Smooth muscle cell (in vitro differentiated cells): Measurements from ENCODE around the gene FOXQ1. TPM values are rescaled to one million over a fixed set of nuclear protein-coding genes. Genes with fewer than 3 reads are reported as not detected.

Source experiments
- DNase-seq: peaks from one replicate; lab custom pipeline; 2025; ENCODE audit not compliant: unreplicated experiment; lab: John Stamatoyannopoulos, UW
- H2AFZ ChIP-seq: fragments of 200-600 bp; sonication (generic); 2 replicates; pipeline ENCODE4 v1.6.0; 2016; ENCODE audit warnings: antibody characterized with exemption, low read depth, mild to moderate bottlenecking
- H3F3A ChIP-seq: fragments of 200-600 bp; sonication (generic); 2 replicates; pipeline ENCODE4 v1.6.0; 2017; ENCODE audit warnings: antibody characterized with exemption, low read depth
- H3K27ac ChIP-seq: fragments of 200-600 bp; sonication (generic); 2 replicates; pipeline ENCODE4 v1.5.1; 2016; ENCODE audit warnings: low read depth, mild to moderate bottlenecking
- H3K27me3 ChIP-seq: fragments of 200-600 bp; sonication (generic); 2 replicates; pipeline ENCODE4 v1.6.1; 2016; ENCODE audit warnings: low read depth, mild to moderate bottlenecking
- H3K36me3 ChIP-seq: fragments of 200-600 bp; sonication (generic); 2 replicates; pipeline ENCODE4 v1.5.1; 2016; ENCODE audit warnings: low read depth
- H3K4me1 ChIP-seq: fragments of 200-600 bp; sonication (generic); 2 replicates; pipeline ENCODE4 v1.5.1; 2016; ENCODE audit warnings: low read depth
- H3K4me2 ChIP-seq: fragments of 200-600 bp; sonication (generic); 2 replicates; pipeline ENCODE4 v1.6.0; 2016; ENCODE audit warnings: mild to moderate bottlenecking
- H3K4me3 ChIP-seq: fragments of 200-600 bp; sonication (generic); 2 replicates; pipeline ENCODE4 v1.5.1; 2016; ENCODE audit warnings: mild to moderate bottlenecking
- H3K79me2 ChIP-seq: fragments of 200-600 bp; sonication (generic); 2 replicates; pipeline ENCODE4 v1.6.0; 2016; ENCODE audit warnings: low read depth, mild to moderate bottlenecking
- H3K9ac ChIP-seq: fragments of 200-600 bp; sonication (generic); 2 replicates; pipeline ENCODE4 v1.6.0; 2016; ENCODE audit warnings: low read depth
- H3K9me3 ChIP-seq: fragments of 200-600 bp; sonication (generic); replicated peaks from 2 replicates; pipeline ENCODE4 v1.5.1; 2016; ENCODE audit warnings: low read depth
- H4K20me1 ChIP-seq: fragments of 200-600 bp; sonication (generic); 2 replicates; pipeline ENCODE4 v1.6.0; 2016; ENCODE audit warnings: low read depth
- WGBS: methylation state at CpG from one replicate; pipeline ENCODE4 v1.1.7; 2016; ENCODE audit warnings: low lambda C conversion rate; 5-methylcytosine and 5-hydroxymethylcytosine counted together
- polyA plus RNA-seq: library from polyadenylated mRNA; unstranded; fragments of >200 nt; fragmentation: Nextera tagmentation; extraction: Ambion mirVana; gene quantifications from 2 replicates; pipeline ENCODE4 v1.2.1, GENCODE V29; 2016
- total RNA-seq: library from RNA; depleted of rRNA; stranded (reverse); fragments of >200 nt; gene quantifications from 2 replicates; pipeline ENCODE4 v1.2.3, GENCODE V29; 2014
- TF ChIP-seq, protein P1 (sequence below): fragments of 200-600 bp; sonication (generic); IDR thresholded peaks from 2 replicates; pipeline ENCODE4 v1.5.1; 2017; ENCODE audit warnings: borderline replicate concordance, mild to moderate bottlenecking, antibody characterized with exemption; ENCODE audit not compliant: insufficient read depth, poor library complexity, severe bottlenecking

Gene FOXQ1
- total and polyA plus RNA-seq, 2 experiments from 2014 or later, result 6.6 to 10.0 TPM

DNA sequence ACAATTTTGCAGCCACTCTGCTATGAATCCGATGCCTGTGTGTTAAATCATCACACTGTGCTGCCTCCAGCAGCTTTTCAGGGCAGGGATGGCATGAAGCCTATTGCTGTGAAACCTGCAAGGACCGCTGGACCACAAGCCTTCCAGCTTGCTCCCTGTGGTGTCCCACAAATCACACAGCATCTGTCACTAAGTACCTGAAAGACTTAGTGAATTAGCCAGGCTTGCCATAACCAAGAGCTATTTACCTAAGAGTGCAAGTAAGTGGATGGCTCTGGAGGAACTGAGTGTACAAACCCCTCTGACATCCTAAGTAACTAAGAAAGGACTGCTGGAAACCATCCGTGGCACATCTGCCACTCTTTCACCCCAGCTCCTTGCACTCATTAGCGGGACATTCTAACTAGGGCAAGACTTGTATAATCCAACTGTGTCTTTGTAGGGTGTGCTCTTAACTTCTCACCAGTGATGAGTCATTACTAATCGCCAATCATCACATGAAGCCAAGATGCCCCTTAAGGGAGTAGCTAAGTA lies 34.7 kb downstream of the FOXQ1 start:
- WGBS, result 79% methylated on average over 5 of the region's 5 CpGs
- Histone ChIP-seq H3K4me2 (no peak overlapping the region), H3K4me3 (no peak overlapping the region)

DNA sequence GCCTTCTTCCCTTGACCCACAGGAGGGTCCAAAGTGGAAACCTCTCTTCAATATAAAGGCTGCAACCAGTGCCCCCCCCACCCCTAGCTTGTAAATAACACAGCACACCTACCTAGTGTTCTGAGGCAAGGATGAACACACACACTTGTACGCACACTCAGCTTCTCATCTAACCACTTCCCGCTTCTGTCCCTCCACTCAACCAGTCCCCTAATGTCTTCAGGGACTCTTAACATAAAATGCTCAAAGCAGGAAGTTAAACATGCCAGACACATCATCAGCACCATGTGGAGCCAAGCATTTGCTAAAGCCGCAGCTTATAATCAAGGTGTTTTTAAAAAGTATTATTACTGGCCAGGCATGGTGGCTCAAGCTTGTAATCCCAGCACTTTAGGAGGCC lies 35.3 kb downstream of the FOXQ1 start:
- Histone ChIP-seq H3K27me3 (no peaks in the 10 kb centered on the region), H3K36me3 (no peaks in the 10 kb centered on the region), H2AFZ (no peak overlapping the region), H3K9ac (no peak overlapping the region), H3F3A (no peaks in the 10 kb centered on the region), H3K4me1 (no peaks in the 10 kb centered on the region), H3K27ac (no peak overlapping the region), H3K9me3 (no peaks in the 10 kb centered on the region), H3K4me2 (no peak overlapping the region), H4K20me1 (no peaks in the 10 kb centered on the region), H3K4me3 (no peak overlapping the region), H3K79me2 (no peaks in the 10 kb centered on the region)
- TF ChIP-seq, protein P1, sequence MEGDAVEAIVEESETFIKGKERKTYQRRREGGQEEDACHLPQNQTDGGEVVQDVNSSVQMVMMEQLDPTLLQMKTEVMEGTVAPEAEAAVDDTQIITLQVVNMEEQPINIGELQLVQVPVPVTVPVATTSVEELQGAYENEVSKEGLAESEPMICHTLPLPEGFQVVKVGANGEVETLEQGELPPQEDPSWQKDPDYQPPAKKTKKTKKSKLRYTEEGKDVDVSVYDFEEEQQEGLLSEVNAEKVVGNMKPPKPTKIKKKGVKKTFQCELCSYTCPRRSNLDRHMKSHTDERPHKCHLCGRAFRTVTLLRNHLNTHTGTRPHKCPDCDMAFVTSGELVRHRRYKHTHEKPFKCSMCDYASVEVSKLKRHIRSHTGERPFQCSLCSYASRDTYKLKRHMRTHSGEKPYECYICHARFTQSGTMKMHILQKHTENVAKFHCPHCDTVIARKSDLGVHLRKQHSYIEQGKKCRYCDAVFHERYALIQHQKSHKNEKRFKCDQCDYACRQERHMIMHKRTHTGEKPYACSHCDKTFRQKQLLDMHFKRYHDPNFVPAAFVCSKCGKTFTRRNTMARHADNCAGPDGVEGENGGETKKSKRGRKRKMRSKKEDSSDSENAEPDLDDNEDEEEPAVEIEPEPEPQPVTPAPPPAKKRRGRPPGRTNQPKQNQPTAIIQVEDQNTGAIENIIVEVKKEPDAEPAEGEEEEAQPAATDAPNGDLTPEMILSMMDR, result no peak
- 91% methylated on average over 3 of the region's 3 CpGs for WGBS
- DNase-seq, result no peak

More for the DNA sequence above, 34.7 kb downstream of the FOXQ1 start:
- H3K36me3 ChIP-seq, result no peaks in the 10 kb centered on the region
- no peak for DNase-seq
- no peak overlapping the region for H3K9ac ChIP-seq
- no peaks in the 10 kb centered on the region for H4K20me1 ChIP-seq
- no peak overlapping the region for H2AFZ ChIP-seq
- no peaks in the 10 kb centered on the region for H3K27me3 ChIP-seq
- H3K79me2 ChIP-seq, result no peaks in the 10 kb centered on the region
- H3F3A ChIP-seq, result no peaks in the 10 kb centered on the region
- H3K4me1 ChIP-seq, result no peaks in the 10 kb centered on the region
- no peaks in the 10 kb centered on the region for H3K9me3 ChIP-seq
- H3K27ac ChIP-seq, result no peak overlapping the region
- TF ChIP-seq, protein P1, result no peak

DNA sequence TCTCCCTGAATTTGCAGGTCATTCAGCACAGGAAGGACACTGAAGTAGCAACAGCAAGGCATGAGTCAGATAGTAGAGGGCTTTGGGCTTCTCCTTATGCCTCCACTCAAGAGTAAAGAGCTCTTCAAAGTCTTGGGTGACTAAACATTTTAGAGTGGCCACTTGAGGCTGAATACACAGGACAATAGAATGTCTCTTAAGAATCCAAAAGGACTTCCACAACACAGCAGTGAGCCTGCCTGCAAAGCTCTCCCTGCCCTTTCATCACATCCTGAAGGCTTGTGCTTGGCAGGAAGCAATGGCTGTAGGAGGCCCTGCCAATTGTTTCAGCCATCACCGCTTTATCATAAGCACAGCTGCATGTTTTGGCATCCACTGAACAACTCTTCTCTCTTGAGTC lies 36.8 kb downstream of the FOXQ1 start:
- 72% methylated on average over 1 of the region's 1 CpG for WGBS
- H3K36me3 ChIP-seq, result no peaks in the 10 kb centered on the region
- no peaks in the 10 kb centered on the region for H3K27me3 ChIP-seq
- H3K4me2 ChIP-seq, result no peak overlapping the region
- no peaks in the 10 kb centered on the region for H3K4me1 ChIP-seq
- H3K4me3 ChIP-seq, result no peak overlapping the region
- H2AFZ ChIP-seq, result no peak overlapping the region
- H3K9me3 ChIP-seq, result no peaks in the 10 kb centered on the region
- H3K79me2 ChIP-seq, result no peaks in the 10 kb centered on the region
- H3K27ac ChIP-seq, result no peak overlapping the region
- no peaks in the 10 kb centered on the region for H4K20me1 ChIP-seq
- TF ChIP-seq, protein P1, result no peak
- H3F3A ChIP-seq, result no peaks in the 10 kb centered on the region
- no peak overlapping the region for H3K9ac ChIP-seq
- DNase-seq, result no peak

DNA sequence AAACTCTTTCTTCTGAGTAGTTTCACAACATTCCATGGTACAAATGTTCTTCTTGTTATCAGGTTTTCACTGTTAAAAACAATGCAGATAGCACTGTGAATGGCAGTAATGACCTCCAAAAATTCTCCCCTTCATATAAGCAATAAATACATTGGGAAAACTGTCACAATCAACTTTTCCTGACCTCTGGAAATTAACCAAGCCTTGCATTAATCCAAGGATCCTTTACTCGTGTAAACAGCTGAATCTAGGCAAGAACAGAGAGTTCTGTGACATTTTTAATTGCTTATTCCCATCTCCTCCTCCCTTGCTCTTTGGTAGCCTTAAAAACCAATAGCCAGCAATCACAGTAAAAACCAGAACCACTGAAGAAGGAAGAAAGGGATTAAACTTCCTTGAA lies 37.8 kb downstream of the FOXQ1 start:
- Histone ChIP-seq H3K9me3 (no peaks in the 10 kb centered on the region), H4K20me1 (no peaks in the 10 kb centered on the region), H3K4me2 (no peak overlapping the region), H3F3A (no peaks in the 10 kb centered on the region), H3K27ac (no peak overlapping the region), H3K9ac (no peak overlapping the region), H2AFZ (no peak overlapping the region), H3K36me3 (no peaks in the 10 kb centered on the region), H3K27me3 (no peaks in the 10 kb centered on the region), H3K4me1 (no peaks in the 10 kb centered on the region), H3K4me3 (no peak overlapping the region), H3K79me2 (no peaks in the 10 kb centered on the region)
- no peak for DNase-seq
- TF ChIP-seq, protein P1, result no peak
- 37% methylated on average over 1 of the region's 1 CpG for WGBS
